IPS-20b (cell line): Measurements from ENCODE around the gene MVP.
A peak's percentile ranks its signal among the peaks of the same experiment; 100 is the strongest.
"Not testable (repeated sequence)": the region's sequence is repeated elsewhere in the genome, so short reads cannot be mapped to it uniquely, and the experiment has no call there.

Experiments used
- H3K27ac ChIP-seq: one replicate; pipeline ENCODE4 v1.5.1; 2013; ENCODE audit warnings: low read length
- H3K27me3 ChIP-seq: 2 replicates; pipeline ENCODE4 v1.6.1; 2013; ENCODE audit warnings: mild to moderate bottlenecking, low read length, inconsistent platforms; ENCODE audit not compliant: insufficient read depth
- H3K36me3 ChIP-seq: 2 replicates; pipeline ENCODE4 v1.6.1; 2013; ENCODE audit warnings: low read depth, mild to moderate bottlenecking, inconsistent platforms, low read length, moderate library complexity; ENCODE audit not compliant: insufficient read depth
- H3K4me1 ChIP-seq: 2 replicates; pipeline ENCODE4 v1.6.1; 2013; ENCODE audit warnings: mild to moderate bottlenecking, control low read depth, inconsistent platforms, low read length, moderate library complexity; ENCODE audit not compliant: insufficient read depth
- H3K4me3 ChIP-seq: 2 replicates; pipeline ENCODE4 v1.5.1; 2013; ENCODE audit warnings: mild to moderate bottlenecking, low read length, inconsistent platforms
- H3K9ac ChIP-seq: 2 replicates; pipeline ENCODE4 v1.6.1; 2013; ENCODE audit warnings: low read depth, mild to moderate bottlenecking, inconsistent platforms, low read length, moderate library complexity
- H3K9me3 ChIP-seq: 2 replicates; pipeline ENCODE4 v1.6.1; 2013; ENCODE audit warnings: mild to moderate bottlenecking, low read depth, low read length, inconsistent platforms; ENCODE audit not compliant: insufficient read depth

Gene MVP

DNA sequence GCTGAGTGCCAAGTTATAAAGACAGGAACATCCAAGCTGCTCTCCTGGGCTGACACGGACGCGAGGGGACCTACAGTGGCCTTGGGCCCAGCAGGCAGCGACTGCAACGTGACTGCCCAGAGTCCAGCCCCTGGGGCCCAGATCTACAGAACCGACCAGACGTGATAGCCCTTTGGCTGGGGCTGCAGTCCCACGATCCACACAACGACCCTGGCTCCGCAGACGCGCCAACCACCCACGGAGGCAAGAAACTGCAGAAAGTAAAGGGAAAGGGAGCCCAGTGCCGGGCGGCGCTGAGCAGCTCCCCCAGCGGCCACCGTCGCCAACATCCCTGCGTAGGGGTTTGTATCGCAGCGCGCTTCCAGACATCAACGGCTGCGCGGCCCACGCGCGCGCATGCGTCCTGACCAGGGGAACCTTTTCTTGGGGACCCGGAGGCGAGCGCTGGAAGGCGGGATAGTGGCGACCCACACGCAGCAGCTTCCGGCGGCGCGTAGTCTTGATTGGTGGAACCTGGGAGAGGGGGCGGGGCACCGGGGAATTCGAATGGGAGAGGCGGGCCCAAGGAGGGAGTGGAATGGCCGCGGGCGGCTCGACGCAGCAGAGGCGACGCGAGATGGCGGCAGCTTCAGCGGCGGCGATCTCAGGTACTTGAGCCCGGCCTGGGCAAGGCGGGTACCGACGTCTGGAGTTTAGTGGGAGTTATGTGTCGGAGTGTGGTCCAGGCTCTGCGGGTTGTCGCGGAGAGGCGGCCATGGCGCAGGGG, 29.9 kb upstream of the MVP start, which contains the start of gene KIF22:
Gene KIF22 (plus strand): TSS at position 569 of the 766 bp plus-strand sequence. CDS start 9 bp downstream, at position 578.
- H3K9ac ChIP-seq, result peak within 1 kb of the TSS; percentile 99
- peaks cover 19% of the 10 kb centered on the region for H3K36me3 ChIP-seq
- H3K27me3 ChIP-seq, result peaks cover 4% of the 10 kb centered on the region; the same call in 1 of the 2 replicates
- H3K9me3 ChIP-seq, result no peaks in the 10 kb centered on the region
- peak within 1 kb of the TSS; percentile 88 for H3K27ac ChIP-seq
- peaks cover 11% of the 10 kb centered on the region for H3K4me1 ChIP-seq
- peak within 1 kb of the TSS; percentile 82 for H3K4me3 ChIP-seq

DNA sequence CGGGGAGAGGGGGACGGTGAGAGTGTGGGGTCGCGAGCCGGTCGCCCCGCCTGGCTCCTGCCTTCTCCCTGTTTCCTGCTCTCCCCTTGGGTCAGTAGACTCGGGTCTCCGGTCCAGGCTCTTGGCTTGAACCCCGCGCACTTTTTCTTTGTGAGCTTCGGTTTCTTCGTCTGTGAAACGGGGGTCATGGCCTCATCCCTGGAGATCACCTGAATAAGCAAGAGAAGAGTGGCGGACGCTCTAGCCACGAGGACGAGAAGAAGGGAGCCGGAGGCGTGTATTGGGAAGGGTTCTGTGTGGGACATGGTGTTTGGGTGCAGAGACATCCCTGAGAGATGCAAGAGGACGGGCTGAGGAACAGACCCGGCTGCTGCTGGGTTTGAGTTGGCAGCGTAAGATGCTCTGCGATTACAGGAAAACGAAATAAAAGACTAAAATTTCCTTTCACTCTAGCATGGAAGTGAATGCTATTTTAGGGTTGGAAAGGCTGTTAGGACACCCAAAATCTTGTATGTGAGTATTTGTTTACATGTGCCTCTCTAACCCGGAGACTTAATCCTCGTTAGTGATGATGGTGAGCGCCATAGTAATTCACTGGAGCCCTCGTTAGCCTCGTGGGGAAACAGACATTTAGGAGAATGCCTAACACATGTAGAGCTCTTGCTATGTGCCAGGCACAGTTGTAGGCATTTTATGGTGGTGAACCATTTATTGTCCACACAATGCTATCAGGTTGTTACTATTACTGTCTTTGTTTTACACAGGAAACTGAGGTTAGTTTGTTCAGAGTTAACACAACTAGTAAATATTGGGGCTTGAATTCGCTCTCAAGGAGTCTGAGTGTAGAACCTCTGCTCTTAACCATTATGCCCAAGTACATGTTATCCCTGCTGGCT, 29.1 kb upstream of the MVP start:
- Histone ChIP-seq H3K9me3 (no peaks in the 10 kb centered on the region), H3K36me3 (peaks cover 25% of the 10 kb centered on the region), H3K4me1 (peaks cover 11% of the 10 kb centered on the region), H3K27me3 (no peaks in the 10 kb centered on the region), H3K27ac (peak overlapping the region; percentile 79), H3K4me3 (peak overlapping the region; percentile 82), H3K9ac (peak overlapping the region; percentile 99)

GRCh38 chr16:29791845-29792807, 28.1 kb upstream of the MVP start:
- H3K27ac ChIP-seq, result no peak overlapping the region
- H3K9ac ChIP-seq, result peak overlapping the region; percentile 99
- no peaks in the 10 kb centered on the region for H3K27me3 ChIP-seq
- peak overlapping the region; percentile 82 for H3K4me3 ChIP-seq
- peaks cover 11% of the 10 kb centered on the region for H3K4me1 ChIP-seq
- H3K36me3 ChIP-seq, result peaks cover 34% of the 10 kb centered on the region
- H3K9me3 ChIP-seq, result no peaks in the 10 kb centered on the region

DNA sequence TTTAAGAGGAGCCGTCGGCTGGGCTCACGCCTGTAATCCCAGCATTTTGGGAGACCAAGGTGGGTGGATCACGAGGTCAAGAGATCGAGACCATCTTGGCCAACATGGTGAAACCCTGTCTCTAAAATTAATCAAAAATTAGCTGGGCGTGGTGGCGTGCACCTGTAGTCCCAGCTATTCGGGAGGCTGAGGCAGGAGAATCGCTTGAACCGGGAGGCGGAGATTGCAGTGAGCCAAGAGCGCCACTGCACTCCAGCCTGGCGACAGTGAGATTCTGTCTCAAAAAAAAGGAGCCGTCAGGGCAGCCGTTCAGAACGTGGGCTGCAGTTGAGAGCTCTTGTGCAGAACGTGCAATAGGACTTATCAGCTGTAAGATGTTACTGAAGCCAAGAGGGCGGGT, 27.1 kb upstream of the MVP start:
- not testable (repeated sequence) for H3K27me3 ChIP-seq, H3K27ac ChIP-seq, H3K4me3 ChIP-seq, H3K9ac ChIP-seq, H3K9me3 ChIP-seq
- peaks cover 45% of the 10 kb centered on the region for H3K36me3 ChIP-seq
- H3K4me1 ChIP-seq, result peaks cover 11% of the 10 kb centered on the region

DNA sequence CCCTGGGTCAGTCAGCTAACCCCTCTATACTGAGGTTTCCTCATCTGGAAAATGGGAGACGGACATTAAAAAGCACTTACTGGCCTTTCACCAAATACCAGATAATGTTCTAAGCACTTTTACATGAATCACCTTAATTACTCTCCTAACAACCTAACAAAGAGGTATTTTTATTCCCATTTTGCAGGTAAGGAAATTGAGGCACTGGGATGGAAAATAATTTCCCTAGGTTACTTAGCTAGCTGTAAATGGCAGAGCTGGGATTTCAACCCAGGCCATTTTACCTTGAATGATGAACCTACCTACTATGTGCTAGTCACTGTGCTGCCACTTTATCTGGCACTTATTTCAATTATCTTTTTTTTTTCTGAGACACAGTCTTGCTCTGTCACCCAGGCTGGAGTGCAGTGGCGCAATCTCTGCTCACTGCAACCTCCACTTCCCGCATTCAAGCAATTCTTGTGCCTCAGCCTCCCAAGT, 26.0 kb upstream of the MVP start:
- H3K4me3 ChIP-seq, result no peak overlapping the region
- H3K9ac ChIP-seq, result no peak overlapping the region
- no peak overlapping the region for H3K27ac ChIP-seq
- H3K27me3 ChIP-seq, result no peaks in the 10 kb centered on the region
- H3K4me1 ChIP-seq, result peaks cover 11% of the 10 kb centered on the region
- H3K9me3 ChIP-seq, result no peaks in the 10 kb centered on the region
- peaks cover 56% of the 10 kb centered on the region for H3K36me3 ChIP-seq

GRCh38 chr16:29802416-29802935, 17.8 kb upstream of the MVP start:
- Histone ChIP-seq H3K4me3 (no peak overlapping the region), H3K9me3 (no peaks in the 10 kb centered on the region), H3K27me3 (no peaks in the 10 kb centered on the region), H3K36me3 (peaks cover 71% of the 10 kb centered on the region), H3K27ac (no peak overlapping the region), H3K9ac (no peak overlapping the region), H3K4me1 (peaks cover 13% of the 10 kb centered on the region)

DNA sequence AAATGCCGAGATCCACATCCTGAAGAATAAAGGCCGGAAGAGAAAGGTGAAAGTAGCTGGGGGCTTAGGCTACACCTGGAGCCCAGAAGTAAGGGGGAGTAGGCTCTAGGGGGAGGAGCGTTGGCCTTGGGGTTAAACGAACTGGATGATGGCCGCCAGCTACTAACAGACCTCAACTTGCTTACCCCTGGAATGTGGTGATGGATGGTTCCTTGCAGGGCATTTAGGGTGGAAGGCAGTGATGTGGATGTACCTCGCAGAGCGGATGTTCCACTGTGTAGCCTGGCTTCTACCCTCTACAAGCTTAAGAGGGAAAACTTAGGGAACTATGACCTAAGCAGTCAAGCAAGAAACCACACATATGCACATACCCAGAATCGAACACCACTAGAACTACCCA, 16.2 kb upstream of the MVP start:
- H3K9me3 ChIP-seq, result no peaks in the 10 kb centered on the region
- H3K4me3 ChIP-seq, result peak overlapping the region; percentile 86
- H3K9ac ChIP-seq, result peak overlapping the region; percentile 94; the same call in 1 of the 2 replicates
- H3K27me3 ChIP-seq, result no peaks in the 10 kb centered on the region
- peaks cover 18% of the 10 kb centered on the region for H3K4me1 ChIP-seq
- H3K27ac ChIP-seq, result peak overlapping the region; percentile 93
- H3K36me3 ChIP-seq, result peaks cover 70% of the 10 kb centered on the region

- peak overlapping the region; percentile 93 for H3K27ac ChIP-seq
- H3K36me3 ChIP-seq, result peaks cover 69% of the 10 kb centered on the region
- peaks cover 19% of the 10 kb centered on the region for H3K4me1 ChIP-seq
- no peaks in the 10 kb centered on the region for H3K27me3 ChIP-seq
- H3K9ac ChIP-seq, result peak overlapping the region; percentile 94
- H3K9me3 ChIP-seq, result no peaks in the 10 kb centered on the region
- H3K4me3 ChIP-seq, result peak overlapping the region; percentile 86
Observed at GRCh38 chr16:29804455-29805231, 15.6 kb upstream of the MVP start.

GRCh38 chr16:29805232-29806098, 14.8 kb upstream of the MVP start:
- peaks cover 71% of the 10 kb centered on the region for H3K36me3 ChIP-seq
- peak overlapping the region; percentile 94 for H3K9ac ChIP-seq
- H3K4me3 ChIP-seq, result peak overlapping the region; percentile 86
- peak overlapping the region; percentile 93 for H3K27ac ChIP-seq
- no peaks in the 10 kb centered on the region for H3K9me3 ChIP-seq
- H3K27me3 ChIP-seq, result no peaks in the 10 kb centered on the region
- H3K4me1 ChIP-seq, result peaks cover 24% of the 10 kb centered on the region
